Neural cell (in vitro differentiated cells): Measurements from ENCODE around the gene CGB7. TPM values are rescaled to one million over a fixed set of nuclear protein-coding genes. Genes with fewer than 3 reads are reported as not detected.

ENCODE experiments used
- H2AFZ ChIP-seq: fragments of 200-600, 300-800 bp; sonication (generic), shearing (Covaris generic); 2 replicates; pipeline ENCODE4 v1.6.0; 2014; ENCODE audit warnings: low read depth, mild to moderate bottlenecking, antibody characterized with exemption, low read length, moderate library complexity
- H3F3A ChIP-seq: fragments of 200-600 bp; shearing (Covaris generic); 2 replicates; pipeline ENCODE4 v1.6.1; 2016; ENCODE audit warnings: mild to moderate bottlenecking, moderate library complexity, mixed read lengths, antibody characterized with exemption, low read length; ENCODE audit not compliant: insufficient read depth, poor library complexity, severe bottlenecking
- H3K27ac ChIP-seq: fragments of 200-600, 300-800 bp; sonication (generic), shearing (Covaris generic); 2 replicates; pipeline ENCODE4 v1.5.1; 2014; ENCODE audit warnings: mild to moderate bottlenecking, low read length, moderate library complexity
- H3K27me3 ChIP-seq: fragments of 300-800, 200-600 bp; sonication (generic), shearing (Covaris generic); 2 replicates; pipeline ENCODE4 v1.6.0; 2014; ENCODE audit warnings: mild to moderate bottlenecking, low read depth, low read length, moderate library complexity; ENCODE audit not compliant: insufficient read depth
- H3K36me3 ChIP-seq: fragments of 300-800, 200-600 bp; sonication (generic), shearing (Covaris generic); 2 replicates; pipeline ENCODE4 v1.5.1; 2014; ENCODE audit warnings: mild to moderate bottlenecking, antibody characterized with exemption, low read length, moderate library complexity; ENCODE audit not compliant: insufficient read depth
- H3K4me2 ChIP-seq: fragments of 300-800, 200-600 bp; sonication (generic), shearing (Covaris generic); 2 replicates; pipeline ENCODE4 v1.6.0; 2014; ENCODE audit warnings: mild to moderate bottlenecking, low read length
- H3K4me3 ChIP-seq: fragments of 300-800, 200-600 bp; sonication (generic), shearing (Covaris generic); 2 replicates; pipeline ENCODE4 v1.5.1; 2014; ENCODE audit warnings: mild to moderate bottlenecking, low read length, moderate library complexity
- H3K79me2 ChIP-seq: fragments of 200-600 bp; shearing (Covaris generic); replicated peaks from 2 replicates; pipeline ENCODE4 v1.6.0; 2014; ENCODE audit warnings: mild to moderate bottlenecking, low read length, moderate library complexity; ENCODE audit not compliant: insufficient read depth
- H3K9ac ChIP-seq: fragments of 300-800, 200-600 bp; sonication (generic), shearing (Covaris generic); 2 replicates; pipeline ENCODE4 v1.6.1; 2016; ENCODE audit warnings: mild to moderate bottlenecking, low read length, mixed read lengths
- H3K9me2 ChIP-seq: fragments of 200-600 bp; shearing (Covaris generic); 2 replicates; pipeline ENCODE4 v1.6.1; 2016; ENCODE audit warnings: mild to moderate bottlenecking, low read length, mixed read lengths; ENCODE audit not compliant: insufficient read depth
- H3K9me3 ChIP-seq: fragments of 200-600, 300-800 bp; sonication (generic), shearing (Covaris generic); 2 replicates; pipeline ENCODE4 v1.6.1; 2016; ENCODE audit warnings: mild to moderate bottlenecking, mixed run types, low read length, moderate library complexity, mixed read lengths
- H4K20me1 ChIP-seq: fragments of 200-600 bp; shearing (Covaris generic); 2 replicates; pipeline ENCODE4 v1.6.1; 2016; ENCODE audit warnings: mild to moderate bottlenecking, mixed run types; ENCODE audit not compliant: insufficient read depth
- EP300 ChIP-seq: fragments of 450-650 bp; conservative IDR thresholded peaks from 2 replicates; pipeline ENCODE4 v1.6.1; 2014; ENCODE audit warnings: antibody characterized with exemption, mild to moderate bottlenecking, moderate library complexity; ENCODE audit not compliant: poor library complexity, severe bottlenecking
- EZH2 ChIP-seq: fragments of 200-600, 300-800 bp; shearing (Covaris generic), sonication (generic); IDR thresholded peaks from 2 replicates; pipeline ENCODE4 v1.6.1; 2014; ENCODE audit warnings: antibody characterized with exemption, low read length, borderline replicate concordance, mild to moderate bottlenecking; ENCODE audit not compliant: insufficient read depth, poor library complexity, severe bottlenecking
- MXI1 ChIP-seq: fragments of 450-650 bp; conservative IDR thresholded peaks from 2 replicates; pipeline ENCODE4 v1.6.1; 2014; ENCODE audit warnings: antibody characterized with exemption, mild to moderate bottlenecking; ENCODE audit not compliant: poor library complexity, severe bottlenecking
- POLR2AphosphoS5 ChIP-seq: IDR thresholded peaks from 2 replicates; pipeline ENCODE4 v1.6.1; 2012
- RAD21 ChIP-seq: fragments of 450-650 bp; conservative IDR thresholded peaks from 2 replicates; pipeline ENCODE4 v1.6.1; 2014; ENCODE audit warnings: antibody characterized with exemption, mild to moderate bottlenecking, moderate library complexity
- SMC3 ChIP-seq: fragments of 450-650 bp; conservative IDR thresholded peaks from 2 replicates; pipeline ENCODE4 v1.6.1; 2014; ENCODE audit warnings: antibody characterized with exemption, mild to moderate bottlenecking, moderate library complexity; ENCODE audit not compliant: poor library complexity
- TAF1 ChIP-seq: IDR thresholded peaks from 2 replicates; pipeline ENCODE4 v1.6.1; 2012; ENCODE audit warnings: low read depth
- polyA plus RNA-seq: library from polyadenylated mRNA; depleted of rRNA; stranded (reverse); fragments of >200 nt; gene quantifications from 2 replicates; pipeline ENCODE4 v1.2.3, GENCODE V29; 2014
- TF ChIP-seq, protein P1 (sequence below): IDR thresholded peaks from 2 replicates; pipeline ENCODE4 v1.6.1; 2012; ENCODE audit warnings: borderline replicate concordance
- TF ChIP-seq, protein P2 (sequence below): fragments of 450-650 bp; IDR thresholded peaks from 2 replicates; pipeline ENCODE4 v1.5.1; 2014; ENCODE audit warnings: antibody characterized with exemption, mild to moderate bottlenecking, moderate library complexity; ENCODE audit not compliant: poor library complexity, severe bottlenecking

The CGB7 gene
- polyA plus RNA-seq, 1 donor from 2014 or later: not detected

DNA sequence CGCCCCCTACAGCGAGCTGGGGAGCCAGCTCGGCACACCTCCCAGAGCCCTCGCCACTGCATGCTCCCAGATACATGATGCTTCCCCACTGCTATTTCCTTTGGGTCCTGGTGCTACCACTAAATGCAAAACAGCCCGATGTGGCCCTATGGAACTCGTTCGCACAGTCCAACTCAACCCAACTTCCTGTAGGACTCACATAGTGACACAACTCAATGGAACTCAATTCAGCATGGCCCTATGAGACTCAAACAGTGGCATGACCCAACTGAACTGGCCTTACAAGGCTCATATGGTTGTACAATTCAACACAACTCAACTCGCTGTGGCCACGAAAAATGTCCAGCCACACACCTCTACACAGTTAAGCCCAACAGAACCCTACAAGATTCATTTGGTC, 11.5 kb upstream of the CGB7 start:
- Histone ChIP-seq H3K9me3 (no peaks in the 10 kb centered on the region), H3K27me3 (peaks cover 60% of the 10 kb centered on the region), H2AFZ (no peak overlapping the region), H3K4me2 (no peak overlapping the region), H3F3A (no peaks in the 10 kb centered on the region), H4K20me1 (no peaks in the 10 kb centered on the region), H3K27ac (no peak overlapping the region), H3K79me2 (no peaks in the 10 kb centered on the region), H3K9ac (no peak overlapping the region), H3K4me3 (no peak overlapping the region), H3K9me2 (no peaks in the 10 kb centered on the region), H3K36me3 (no peaks in the 10 kb centered on the region)
- TF ChIP-seq SMC3 (no peak), POLR2AphosphoS5 (no peak), EP300 (no peak), MXI1 (no peak), RAD21 (no peak), EZH2 (no peak), TAF1 (no peak)
- TF ChIP-seq, protein P1, sequence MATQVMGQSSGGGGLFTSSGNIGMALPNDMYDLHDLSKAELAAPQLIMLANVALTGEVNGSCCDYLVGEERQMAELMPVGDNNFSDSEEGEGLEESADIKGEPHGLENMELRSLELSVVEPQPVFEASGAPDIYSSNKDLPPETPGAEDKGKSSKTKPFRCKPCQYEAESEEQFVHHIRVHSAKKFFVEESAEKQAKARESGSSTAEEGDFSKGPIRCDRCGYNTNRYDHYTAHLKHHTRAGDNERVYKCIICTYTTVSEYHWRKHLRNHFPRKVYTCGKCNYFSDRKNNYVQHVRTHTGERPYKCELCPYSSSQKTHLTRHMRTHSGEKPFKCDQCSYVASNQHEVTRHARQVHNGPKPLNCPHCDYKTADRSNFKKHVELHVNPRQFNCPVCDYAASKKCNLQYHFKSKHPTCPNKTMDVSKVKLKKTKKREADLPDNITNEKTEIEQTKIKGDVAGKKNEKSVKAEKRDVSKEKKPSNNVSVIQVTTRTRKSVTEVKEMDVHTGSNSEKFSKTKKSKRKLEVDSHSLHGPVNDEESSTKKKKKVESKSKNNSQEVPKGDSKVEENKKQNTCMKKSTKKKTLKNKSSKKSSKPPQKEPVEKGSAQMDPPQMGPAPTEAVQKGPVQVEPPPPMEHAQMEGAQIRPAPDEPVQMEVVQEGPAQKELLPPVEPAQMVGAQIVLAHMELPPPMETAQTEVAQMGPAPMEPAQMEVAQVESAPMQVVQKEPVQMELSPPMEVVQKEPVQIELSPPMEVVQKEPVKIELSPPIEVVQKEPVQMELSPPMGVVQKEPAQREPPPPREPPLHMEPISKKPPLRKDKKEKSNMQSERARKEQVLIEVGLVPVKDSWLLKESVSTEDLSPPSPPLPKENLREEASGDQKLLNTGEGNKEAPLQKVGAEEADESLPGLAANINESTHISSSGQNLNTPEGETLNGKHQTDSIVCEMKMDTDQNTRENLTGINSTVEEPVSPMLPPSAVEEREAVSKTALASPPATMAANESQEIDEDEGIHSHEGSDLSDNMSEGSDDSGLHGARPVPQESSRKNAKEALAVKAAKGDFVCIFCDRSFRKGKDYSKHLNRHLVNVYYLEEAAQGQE: no peak
- TF ChIP-seq, protein P2, sequence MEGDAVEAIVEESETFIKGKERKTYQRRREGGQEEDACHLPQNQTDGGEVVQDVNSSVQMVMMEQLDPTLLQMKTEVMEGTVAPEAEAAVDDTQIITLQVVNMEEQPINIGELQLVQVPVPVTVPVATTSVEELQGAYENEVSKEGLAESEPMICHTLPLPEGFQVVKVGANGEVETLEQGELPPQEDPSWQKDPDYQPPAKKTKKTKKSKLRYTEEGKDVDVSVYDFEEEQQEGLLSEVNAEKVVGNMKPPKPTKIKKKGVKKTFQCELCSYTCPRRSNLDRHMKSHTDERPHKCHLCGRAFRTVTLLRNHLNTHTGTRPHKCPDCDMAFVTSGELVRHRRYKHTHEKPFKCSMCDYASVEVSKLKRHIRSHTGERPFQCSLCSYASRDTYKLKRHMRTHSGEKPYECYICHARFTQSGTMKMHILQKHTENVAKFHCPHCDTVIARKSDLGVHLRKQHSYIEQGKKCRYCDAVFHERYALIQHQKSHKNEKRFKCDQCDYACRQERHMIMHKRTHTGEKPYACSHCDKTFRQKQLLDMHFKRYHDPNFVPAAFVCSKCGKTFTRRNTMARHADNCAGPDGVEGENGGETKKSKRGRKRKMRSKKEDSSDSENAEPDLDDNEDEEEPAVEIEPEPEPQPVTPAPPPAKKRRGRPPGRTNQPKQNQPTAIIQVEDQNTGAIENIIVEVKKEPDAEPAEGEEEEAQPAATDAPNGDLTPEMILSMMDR: no peak

DNA sequence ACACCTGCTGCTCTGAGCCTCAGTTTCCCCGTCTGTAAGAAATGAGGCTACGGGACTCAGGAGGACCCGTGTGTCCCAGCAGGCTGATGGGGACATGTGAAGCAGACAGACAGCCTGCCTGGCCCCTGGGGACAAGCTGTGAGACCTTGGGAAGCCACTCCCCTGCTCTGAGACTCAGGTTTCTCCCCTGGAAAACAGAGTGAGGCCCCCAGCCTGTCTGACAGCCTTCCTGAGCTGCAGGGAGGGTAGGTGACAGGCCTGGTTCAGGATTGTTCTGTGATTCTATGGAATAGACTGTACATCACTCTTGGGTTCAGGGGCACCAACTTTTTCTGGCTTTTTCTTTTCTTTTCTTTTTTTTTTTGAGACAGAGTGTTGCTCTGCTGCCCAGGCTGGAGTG, 10.0 kb upstream of the CGB7 start:
- Histone ChIP-seq H4K20me1 (no peaks in the 10 kb centered on the region), H3K27me3 (peaks cover 47% of the 10 kb centered on the region), H3K4me2 (no peak overlapping the region), H3F3A (no peaks in the 10 kb centered on the region), H3K9me2 (no peaks in the 10 kb centered on the region), H3K27ac (no peak overlapping the region), H3K36me3 (no peaks in the 10 kb centered on the region), H3K79me2 (no peaks in the 10 kb centered on the region), H3K4me3 (no peak overlapping the region), H2AFZ (no peak overlapping the region), H3K9me3 (no peaks in the 10 kb centered on the region), H3K9ac (no peak overlapping the region)
- TF ChIP-seq MXI1 (no peak), SMC3 (no peak), POLR2AphosphoS5 (no peak), EP300 (no peak), TAF1 (no peak), RAD21 (no peak), EZH2 (no peak)
- TF ChIP-seq, protein P1: no peak
- TF ChIP-seq, protein P2: no peak
